Measurements from ENCODE around the gene FCRL2.

The FCRL2 gene

DNA sequence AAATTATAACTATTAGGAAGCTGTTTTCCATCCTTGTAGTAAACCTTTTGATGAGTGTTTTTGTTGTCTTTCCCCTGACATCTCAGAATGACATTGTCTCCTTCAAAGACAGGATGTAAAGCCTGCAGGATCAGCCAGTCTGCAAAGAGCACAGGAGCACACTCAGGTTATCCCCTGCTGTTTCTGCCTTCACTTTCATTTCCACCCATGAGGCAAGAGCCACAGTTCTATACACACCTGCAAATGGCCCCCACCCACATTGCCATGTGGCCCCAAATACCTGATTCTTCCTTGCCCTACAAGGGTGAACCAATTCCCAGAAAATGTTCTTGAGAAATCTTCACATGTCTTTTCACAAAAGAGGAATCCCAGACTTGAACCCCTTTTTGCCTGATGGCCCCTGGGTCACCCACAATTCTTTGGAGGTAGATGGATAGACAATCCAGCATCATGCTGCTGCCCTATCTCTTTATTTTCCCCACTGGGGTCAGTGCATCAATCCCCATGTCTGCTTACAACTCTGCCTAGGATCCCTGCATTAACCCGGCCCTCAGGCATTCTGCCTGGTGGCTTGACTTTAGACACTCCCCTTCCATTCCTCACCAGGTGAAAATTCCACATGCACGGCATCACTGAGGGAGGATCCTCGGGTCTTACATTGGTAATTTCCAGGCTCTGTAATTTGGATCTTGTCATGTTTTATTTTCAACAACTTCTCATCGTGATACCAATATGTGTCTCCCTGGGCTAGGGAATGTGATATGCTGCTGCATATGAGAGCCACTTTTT is 79.0 kb downstream of the FCRL2 start:
- no peaks in the 10 kb centered on the region for H3K36me3 ChIP-seq (ENCODE audit: control insufficient read depth in 2 of 2, insufficient read depth in 1 of 2, low read length in 2 of 2)
- H3K27ac ChIP-seq (ENCODE audit: extremely low read depth, low read depth, low read length): no peak overlapping the region
- no peaks in the 10 kb centered on the region for H3K4me1 ChIP-seq (ENCODE audit: control insufficient read depth, insufficient read depth, low read length)
- ChIA-PET CTCF (no interaction called here), POLR2A (no interaction called here)
- no peaks in the 10 kb centered on the region for H3K9me3 ChIP-seq (ENCODE audit: control insufficient read depth, insufficient read depth, low read depth, low read length)
- no peak overlapping the region for H3K4me3 ChIP-seq (ENCODE audit: low read depth, low read length)
- TF ChIP-seq ZNF610 (tag by site-specific recombination; IDR thresholded peaks at IDR 0.05; ENCODE audit: borderline replicate concordance): no peak
- TF ChIP-seq, protein P1, sequence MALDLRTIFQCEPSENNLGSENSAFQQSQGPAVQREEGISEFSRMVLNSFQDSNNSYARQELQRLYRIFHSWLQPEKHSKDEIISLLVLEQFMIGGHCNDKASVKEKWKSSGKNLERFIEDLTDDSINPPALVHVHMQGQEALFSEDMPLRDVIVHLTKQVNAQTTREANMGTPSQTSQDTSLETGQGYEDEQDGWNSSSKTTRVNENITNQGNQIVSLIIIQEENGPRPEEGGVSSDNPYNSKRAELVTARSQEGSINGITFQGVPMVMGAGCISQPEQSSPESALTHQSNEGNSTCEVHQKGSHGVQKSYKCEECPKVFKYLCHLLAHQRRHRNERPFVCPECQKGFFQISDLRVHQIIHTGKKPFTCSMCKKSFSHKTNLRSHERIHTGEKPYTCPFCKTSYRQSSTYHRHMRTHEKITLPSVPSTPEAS (tag by site-specific recombination; IDR thresholded peaks at IDR 0.05): no peak
- TF ChIP-seq, protein P2, sequence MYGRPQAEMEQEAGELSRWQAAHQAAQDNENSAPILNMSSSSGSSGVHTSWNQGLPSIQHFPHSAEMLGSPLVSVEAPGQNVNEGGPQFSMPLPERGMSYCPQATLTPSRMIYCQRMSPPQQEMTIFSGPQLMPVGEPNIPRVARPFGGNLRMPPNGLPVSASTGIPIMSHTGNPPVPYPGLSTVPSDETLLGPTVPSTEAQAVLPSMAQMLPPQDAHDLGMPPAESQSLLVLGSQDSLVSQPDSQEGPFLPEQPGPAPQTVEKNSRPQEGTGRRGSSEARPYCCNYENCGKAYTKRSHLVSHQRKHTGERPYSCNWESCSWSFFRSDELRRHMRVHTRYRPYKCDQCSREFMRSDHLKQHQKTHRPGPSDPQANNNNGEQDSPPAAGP (tag by site-specific recombination; IDR thresholded peaks at IDR 0.05): no peak

DNA sequence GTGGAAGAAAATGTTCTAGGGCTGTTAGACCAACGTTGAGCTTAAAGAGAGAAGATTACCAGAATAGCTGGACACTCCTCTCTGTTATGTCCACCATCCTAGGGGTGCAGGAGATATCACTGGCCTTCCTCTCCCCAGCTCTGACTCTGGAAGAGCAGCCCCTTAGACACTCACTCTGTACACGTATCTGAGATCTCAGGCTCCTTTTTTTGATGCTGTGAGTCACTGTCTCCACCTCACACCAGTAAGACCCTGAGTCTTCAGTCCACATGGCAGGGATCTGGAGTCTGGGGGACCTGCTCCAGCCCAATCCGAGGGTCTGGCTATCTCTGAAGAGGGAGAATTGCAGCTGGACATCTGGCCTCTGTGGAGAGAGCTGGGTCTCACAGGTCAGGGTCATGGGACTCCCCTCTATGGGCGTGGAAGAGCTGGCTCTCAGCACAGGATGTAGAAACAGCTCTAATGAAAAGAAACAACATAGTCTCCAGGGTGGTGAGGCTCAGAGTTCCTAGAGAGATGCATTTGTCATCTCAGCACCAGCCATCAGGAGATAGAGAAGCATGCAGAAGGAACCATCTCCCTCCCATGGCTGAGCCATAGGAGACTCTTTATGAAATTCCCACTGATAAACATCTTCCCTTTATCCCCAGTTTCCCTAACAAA is 79.8 kb downstream of the FCRL2 start:
- ChIA-PET CTCF (interaction anchor here (1.3 kb wide), 1 partner anchor 117 kb away, joined by 5 read pairs; no protein-coding TSS in a partner anchor), POLR2A (no interaction called here)
- Histone ChIP-seq H3K36me3 (ENCODE audit: control insufficient read depth in 2 of 2, insufficient read depth in 1 of 2, low read length in 2 of 2) (no peaks in the 10 kb centered on the region), H3K4me1 (ENCODE audit: control insufficient read depth, insufficient read depth, low read length) (no peaks in the 10 kb centered on the region), H3K27ac (ENCODE audit: extremely low read depth, low read depth, low read length) (no peak overlapping the region), H3K4me3 (ENCODE audit: low read depth, low read length) (no peak overlapping the region), H3K9me3 (ENCODE audit: control insufficient read depth, insufficient read depth, low read depth, low read length) (no peaks in the 10 kb centered on the region)
- TF ChIP-seq, protein P3, sequence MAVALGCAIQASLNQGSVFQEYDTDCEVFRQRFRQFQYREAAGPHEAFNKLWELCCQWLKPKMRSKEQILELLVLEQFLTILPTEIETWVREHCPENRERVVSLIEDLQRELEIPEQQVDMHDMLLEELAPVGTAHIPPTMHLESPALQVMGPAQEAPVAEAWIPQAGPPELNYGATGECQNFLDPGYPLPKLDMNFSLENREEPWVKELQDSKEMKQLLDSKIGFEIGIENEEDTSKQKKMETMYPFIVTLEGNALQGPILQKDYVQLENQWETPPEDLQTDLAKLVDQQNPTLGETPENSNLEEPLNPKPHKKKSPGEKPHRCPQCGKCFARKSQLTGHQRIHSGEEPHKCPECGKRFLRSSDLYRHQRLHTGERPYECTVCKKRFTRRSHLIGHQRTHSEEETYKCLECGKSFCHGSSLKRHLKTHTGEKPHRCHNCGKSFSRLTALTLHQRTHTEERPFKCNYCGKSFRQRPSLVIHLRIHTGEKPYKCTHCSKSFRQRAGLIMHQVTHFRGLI (tag by site-specific recombination; IDR thresholded peaks at IDR 0.05): no peak
- no peak for TF ChIP-seq ZNF658 (tag by site-specific recombination; IDR thresholded peaks at IDR 0.05)
- TF ChIP-seq ZNF548 (tag by site-specific recombination; IDR thresholded peaks at IDR 0.05): no peak
- no peak for TF ChIP-seq ZNF660 (tag by site-specific recombination; IDR thresholded peaks at IDR 0.05)
- TF ChIP-seq, protein P4, sequence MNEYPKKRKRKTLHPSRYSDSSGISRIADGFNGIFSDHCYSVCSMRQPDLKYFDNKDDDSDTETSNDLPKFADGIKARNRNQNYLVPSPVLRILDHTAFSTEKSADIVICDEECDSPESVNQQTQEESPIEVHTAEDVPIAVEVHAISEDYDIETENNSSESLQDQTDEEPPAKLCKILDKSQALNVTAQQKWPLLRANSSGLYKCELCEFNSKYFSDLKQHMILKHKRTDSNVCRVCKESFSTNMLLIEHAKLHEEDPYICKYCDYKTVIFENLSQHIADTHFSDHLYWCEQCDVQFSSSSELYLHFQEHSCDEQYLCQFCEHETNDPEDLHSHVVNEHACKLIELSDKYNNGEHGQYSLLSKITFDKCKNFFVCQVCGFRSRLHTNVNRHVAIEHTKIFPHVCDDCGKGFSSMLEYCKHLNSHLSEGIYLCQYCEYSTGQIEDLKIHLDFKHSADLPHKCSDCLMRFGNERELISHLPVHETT (tag by site-specific recombination; IDR thresholded peaks at IDR 0.05): no peak
- TF ChIP-seq, protein P5, sequence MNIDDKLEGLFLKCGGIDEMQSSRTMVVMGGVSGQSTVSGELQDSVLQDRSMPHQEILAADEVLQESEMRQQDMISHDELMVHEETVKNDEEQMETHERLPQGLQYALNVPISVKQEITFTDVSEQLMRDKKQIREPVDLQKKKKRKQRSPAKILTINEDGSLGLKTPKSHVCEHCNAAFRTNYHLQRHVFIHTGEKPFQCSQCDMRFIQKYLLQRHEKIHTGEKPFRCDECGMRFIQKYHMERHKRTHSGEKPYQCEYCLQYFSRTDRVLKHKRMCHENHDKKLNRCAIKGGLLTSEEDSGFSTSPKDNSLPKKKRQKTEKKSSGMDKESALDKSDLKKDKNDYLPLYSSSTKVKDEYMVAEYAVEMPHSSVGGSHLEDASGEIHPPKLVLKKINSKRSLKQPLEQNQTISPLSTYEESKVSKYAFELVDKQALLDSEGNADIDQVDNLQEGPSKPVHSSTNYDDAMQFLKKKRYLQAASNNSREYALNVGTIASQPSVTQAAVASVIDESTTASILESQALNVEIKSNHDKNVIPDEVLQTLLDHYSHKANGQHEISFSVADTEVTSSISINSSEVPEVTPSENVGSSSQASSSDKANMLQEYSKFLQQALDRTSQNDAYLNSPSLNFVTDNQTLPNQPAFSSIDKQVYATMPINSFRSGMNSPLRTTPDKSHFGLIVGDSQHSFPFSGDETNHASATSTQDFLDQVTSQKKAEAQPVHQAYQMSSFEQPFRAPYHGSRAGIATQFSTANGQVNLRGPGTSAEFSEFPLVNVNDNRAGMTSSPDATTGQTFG (tag by site-specific recombination; IDR thresholded peaks at IDR 0.05; ENCODE audit: borderline replicate concordance): no peak
- no peak for TF ChIP-seq ZFP37 (tag by site-specific recombination; IDR thresholded peaks at IDR 0.05)
- no peak for TF ChIP-seq ZNF302 (tag by site-specific recombination; IDR thresholded peaks at IDR 0.05; ENCODE audit: low read depth)
- TF ChIP-seq ZNF629 (tag by site-specific recombination; IDR thresholded peaks at IDR 0.05): no peak
- TF ChIP-seq ZNF624 (tag by site-specific recombination; IDR thresholded peaks at IDR 0.05): no peak
- no peak for TF ChIP-seq ZNF37A (tag by site-specific recombination; IDR thresholded peaks at IDR 0.05)
- no peak for TF ChIP-seq ZNF311 (tag by site-specific recombination; IDR thresholded peaks at IDR 0.05; ENCODE audit: borderline replicate concordance)
- no peak for TF ChIP-seq HOXD13 (CRISPR knock-in tag; IDR thresholded peaks at IDR 0.05; ENCODE audit: borderline replicate concordance)
- TF ChIP-seq REPIN1 (tag by site-specific recombination; IDR thresholded peaks at IDR 0.05; ENCODE audit: low read depth): no peak
- no peak for TF ChIP-seq ZNF561 (tag by site-specific recombination; IDR thresholded peaks at IDR 0.05; ENCODE audit: borderline replicate concordance)
- TF ChIP-seq ZBTB7A (tag by site-specific recombination; IDR thresholded peaks at IDR 0.05; ENCODE audit: low read depth): no peak
- no peak for TF ChIP-seq ZIC2 (tag by site-specific recombination; IDR thresholded peaks at IDR 0.05)
- no peak for TF ChIP-seq KLF9 (tag by site-specific recombination; IDR thresholded peaks at IDR 0.05; ENCODE audit: low read depth)

Measured in HEK293 (cell line).